Measurements from ENCODE around the gene MYO16. TPM values are rescaled to one million over a fixed set of nuclear protein-coding genes. Genes with fewer than 3 reads are reported as not detected.

The MYO16 gene
- total RNA-seq, 3 donors from 2014 or later: 0.08 TPM; not detected in 2

GRCh38 chr13:109192306-109192705, 562.9 kb downstream of the MYO16 start:
- no peaks in the 10 kb centered on the region for H3K36me3 Mint-ChIP-seq (ENCODE audit: insufficient read depth)
- no peaks in the 10 kb centered on the region for H3K9me3 Mint-ChIP-seq
- ATAC-seq (no peak), DNase-seq (no peak)
- no peak overlapping the region for H3K4me3 Mint-ChIP-seq
- no peaks in the 10 kb centered on the region for H3K4me1 Mint-ChIP-seq (ENCODE audit: low read depth)
- H3K27me3 Mint-ChIP-seq (ENCODE audit: low read depth): peaks cover 8% of the 10 kb centered on the region

GRCh38 chr13:109196948-109197347, 567.5 kb downstream of the MYO16 start:
- Mint-ChIP-seq H3K4me3 (no peak overlapping the region), H3K4me1 (ENCODE audit: low read depth) (no peaks in the 10 kb centered on the region), H3K36me3 (ENCODE audit: insufficient read depth) (no peaks in the 10 kb centered on the region), H3K9me3 (no peaks in the 10 kb centered on the region), H3K27me3 (ENCODE audit: low read depth) (peaks cover 2% of the 10 kb centered on the region)
- ATAC-seq: no peak
- DNase-seq: no peak

- no peak overlapping the region for H3K4me3 Mint-ChIP-seq
- H3K36me3 Mint-ChIP-seq (ENCODE audit: insufficient read depth): no peaks in the 10 kb centered on the region
- H3K9me3 Mint-ChIP-seq: no peaks in the 10 kb centered on the region
- H3K4me1 Mint-ChIP-seq (ENCODE audit: low read depth): no peaks in the 10 kb centered on the region
- peaks cover 2% of the 10 kb centered on the region for H3K27me3 Mint-ChIP-seq (ENCODE audit: low read depth)
- ATAC-seq (no peak), DNase-seq (no peak)
Measured at GRCh38 chr13:109198585-109198984, 569.2 kb downstream of the MYO16 start.

GRCh38 chr13:109199280-109199679, 569.9 kb downstream of the MYO16 start:
- DNase-seq (no peak), ATAC-seq (no peak)
- no peaks in the 10 kb centered on the region for H3K4me1 Mint-ChIP-seq (ENCODE audit: low read depth)
- no peaks in the 10 kb centered on the region for H3K36me3 Mint-ChIP-seq (ENCODE audit: insufficient read depth)
- no peak overlapping the region for H3K4me3 Mint-ChIP-seq
- H3K27me3 Mint-ChIP-seq (ENCODE audit: low read depth): peaks cover 2% of the 10 kb centered on the region
- H3K9me3 Mint-ChIP-seq: no peaks in the 10 kb centered on the region

GRCh38 chr13:109200556-109200955, 571.1 kb downstream of the MYO16 start:
- Mint-ChIP-seq H3K4me1 (ENCODE audit: low read depth) (no peaks in the 10 kb centered on the region), H3K27me3 (ENCODE audit: low read depth) (peaks cover 2% of the 10 kb centered on the region), H3K36me3 (ENCODE audit: insufficient read depth) (no peaks in the 10 kb centered on the region), H3K4me3 (no peak overlapping the region), H3K9me3 (no peaks in the 10 kb centered on the region)
- DNase-seq (no peak), ATAC-seq (no peak)

- Mint-ChIP-seq H3K9me3 (no peaks in the 10 kb centered on the region), H3K27me3 (ENCODE audit: low read depth) (peaks cover 2% of the 10 kb centered on the region), H3K36me3 (ENCODE audit: insufficient read depth) (no peaks in the 10 kb centered on the region), H3K4me1 (ENCODE audit: low read depth) (no peaks in the 10 kb centered on the region), H3K4me3 (no peak overlapping the region)
- no peak for ATAC-seq
- DNase-seq: no peak
Measured at GRCh38 chr13:109203587-109203986, 574.2 kb downstream of the MYO16 start.

GRCh38 chr13:109204252-109204651, 574.8 kb downstream of the MYO16 start:
- Mint-ChIP-seq H3K27me3 (ENCODE audit: low read depth) (peaks cover 2% of the 10 kb centered on the region), H3K9me3 (no peaks in the 10 kb centered on the region), H3K4me3 (no peak overlapping the region), H3K4me1 (ENCODE audit: low read depth) (no peaks in the 10 kb centered on the region), H3K36me3 (ENCODE audit: insufficient read depth) (no peaks in the 10 kb centered on the region)
- no peak for DNase-seq
- no peak for ATAC-seq

GRCh38 chr13:109204657-109205056, 575.2 kb downstream of the MYO16 start:
- no peak for ATAC-seq
- H3K9me3 Mint-ChIP-seq: no peaks in the 10 kb centered on the region
- H3K27me3 Mint-ChIP-seq (ENCODE audit: low read depth): peaks cover 2% of the 10 kb centered on the region

GRCh38 chr13:109205315-109205714, 575.9 kb downstream of the MYO16 start:
- no peaks in the 10 kb centered on the region for H3K4me1 Mint-ChIP-seq (ENCODE audit: low read depth)
- DNase-seq: no peak
- ATAC-seq: no peak

More at GRCh38 chr13:109204657-109205056, 575.2 kb downstream of the MYO16 start:
- DNase-seq: no peak
- Mint-ChIP-seq H3K36me3 (ENCODE audit: insufficient read depth) (no peaks in the 10 kb centered on the region), H3K4me3 (no peak overlapping the region), H3K4me1 (ENCODE audit: low read depth) (no peaks in the 10 kb centered on the region)

GRCh38 chr13:109206616-109207015, 577.2 kb downstream of the MYO16 start:
- no peaks in the 10 kb centered on the region for H3K36me3 Mint-ChIP-seq (ENCODE audit: insufficient read depth)
- H3K27me3 Mint-ChIP-seq (ENCODE audit: low read depth): peaks cover 2% of the 10 kb centered on the region
- H3K9me3 Mint-ChIP-seq: no peaks in the 10 kb centered on the region
- DNase-seq (no peak), ATAC-seq (no peak)
- H3K4me1 Mint-ChIP-seq (ENCODE audit: low read depth): no peaks in the 10 kb centered on the region
- no peak overlapping the region for H3K4me3 Mint-ChIP-seq

More at GRCh38 chr13:109205315-109205714, 575.9 kb downstream of the MYO16 start:
- no peak overlapping the region for H3K4me3 Mint-ChIP-seq
- H3K9me3 Mint-ChIP-seq: no peaks in the 10 kb centered on the region
- H3K27me3 Mint-ChIP-seq (ENCODE audit: low read depth): peaks cover 2% of the 10 kb centered on the region
- H3K36me3 Mint-ChIP-seq (ENCODE audit: insufficient read depth): no peaks in the 10 kb centered on the region

- Mint-ChIP-seq H3K27me3 (ENCODE audit: low read depth) (peaks cover 2% of the 10 kb centered on the region), H3K4me3 (no peak overlapping the region), H3K4me1 (ENCODE audit: low read depth) (no peaks in the 10 kb centered on the region), H3K9me3 (no peaks in the 10 kb centered on the region), H3K36me3 (ENCODE audit: insufficient read depth) (no peaks in the 10 kb centered on the region)
- no peak for ATAC-seq
- DNase-seq: no peak
Measured at GRCh38 chr13:109207622-109208021, 578.2 kb downstream of the MYO16 start.

GRCh38 chr13:109208522-109208921, 579.1 kb downstream of the MYO16 start:
- H3K4me3 Mint-ChIP-seq: no peak overlapping the region

GRCh38 chr13:109209526-109209925, 580.1 kb downstream of the MYO16 start:
- DNase-seq (no peak), ATAC-seq (no peak)
- Mint-ChIP-seq H3K9me3 (no peaks in the 10 kb centered on the region), H3K4me1 (ENCODE audit: low read depth) (no peaks in the 10 kb centered on the region), H3K4me3 (no peak overlapping the region), H3K36me3 (ENCODE audit: insufficient read depth) (no peaks in the 10 kb centered on the region), H3K27me3 (ENCODE audit: low read depth) (peaks cover 2% of the 10 kb centered on the region)

More at GRCh38 chr13:109208522-109208921, 579.1 kb downstream of the MYO16 start:
- H3K36me3 Mint-ChIP-seq (ENCODE audit: insufficient read depth): no peaks in the 10 kb centered on the region
- DNase-seq (no peak), ATAC-seq (no peak)
- no peaks in the 10 kb centered on the region for H3K4me1 Mint-ChIP-seq (ENCODE audit: low read depth)
- H3K27me3 Mint-ChIP-seq (ENCODE audit: low read depth): peaks cover 2% of the 10 kb centered on the region
- no peaks in the 10 kb centered on the region for H3K9me3 Mint-ChIP-seq

- Mint-ChIP-seq H3K4me3 (no peak overlapping the region), H3K4me1 (ENCODE audit: low read depth) (no peaks in the 10 kb centered on the region), H3K9me3 (no peaks in the 10 kb centered on the region), H3K27me3 (ENCODE audit: low read depth) (peaks cover 2% of the 10 kb centered on the region), H3K36me3 (ENCODE audit: insufficient read depth) (no peaks in the 10 kb centered on the region)
- ATAC-seq (no peak), DNase-seq (no peak)
Measured at GRCh38 chr13:109211616-109212015, 582.2 kb downstream of the MYO16 start.

GRCh38 chr13:109212650-109213049, 583.2 kb downstream of the MYO16 start:
- Mint-ChIP-seq H3K36me3 (ENCODE audit: insufficient read depth) (no peaks in the 10 kb centered on the region), H3K4me3 (no peak overlapping the region), H3K9me3 (no peaks in the 10 kb centered on the region), H3K4me1 (ENCODE audit: low read depth) (no peaks in the 10 kb centered on the region), H3K27me3 (ENCODE audit: low read depth) (peaks cover 2% of the 10 kb centered on the region)
- ATAC-seq (no peak), DNase-seq (no peak)

GRCh38 chr13:109213714-109214113, 584.3 kb downstream of the MYO16 start:
- Mint-ChIP-seq H3K9me3 (no peaks in the 10 kb centered on the region), H3K27me3 (ENCODE audit: low read depth) (no peaks in the 10 kb centered on the region), H3K4me3 (no peak overlapping the region), H3K4me1 (ENCODE audit: low read depth) (no peaks in the 10 kb centered on the region), H3K36me3 (ENCODE audit: insufficient read depth) (no peaks in the 10 kb centered on the region)
- DNase-seq (no peak), ATAC-seq (no peak)

Measured in activated T-cell treated with anti-CD3 and anti-CD28 coated beads, Interleukin-2, amount 50 U/mL, for 4 hours (primary cell).